DOHH2 (cell line): Measurements from ENCODE around the gene TIGD1.

ENCODE experiments used
- H3F3A ChIP-seq: fragments of 200-600 bp; sonication (generic), shearing (Covaris generic); 2 replicates; pipeline ENCODE4 v1.6.0; 2016; ENCODE audit warnings: antibody characterized with exemption, mild to moderate bottlenecking; ENCODE audit not compliant: control insufficient read depth, insufficient read depth
- H3K27ac ChIP-seq: fragments of 200-600 bp; sonication (generic); 2 replicates; pipeline ENCODE4 v1.5.1; 2014; ENCODE audit warnings: low read depth, mild to moderate bottlenecking, low read length, moderate library complexity
- H3K27me3 ChIP-seq: fragments of 200-600 bp; sonication (generic); 2 replicates; pipeline ENCODE4 v1.6.1; 2014; ENCODE audit warnings: mild to moderate bottlenecking, low read length, mixed read lengths; ENCODE audit not compliant: control insufficient read depth
- H3K36me3 ChIP-seq: fragments of 200-600 bp; sonication (generic); 2 replicates; pipeline ENCODE4 v1.6.1; 2014; ENCODE audit warnings: mild to moderate bottlenecking, low read length, moderate library complexity, mixed read lengths; ENCODE audit not compliant: control insufficient read depth
- H3K4me1 ChIP-seq: fragments of 200-600 bp; sonication (generic); 2 replicates; pipeline ENCODE4 v1.6.1; 2014; ENCODE audit warnings: mild to moderate bottlenecking, low read length, mixed read lengths; ENCODE audit not compliant: control insufficient read depth
- H3K4me2 ChIP-seq: fragments of 200-600 bp; sonication (generic); 2 replicates; pipeline ENCODE4 v1.6.0; 2014; ENCODE audit warnings: mild to moderate bottlenecking, low read length, moderate library complexity
- H3K4me3 ChIP-seq: fragments of 200-600 bp; sonication (generic); 2 replicates; pipeline ENCODE4 v1.5.1; 2014; ENCODE audit warnings: mild to moderate bottlenecking, low read length, mixed read lengths
- H3K79me2 ChIP-seq: fragments of 200-600 bp; sonication (generic); 2 replicates; pipeline ENCODE4 v1.6.1; 2014; ENCODE audit warnings: mild to moderate bottlenecking, low read length, mixed read lengths; ENCODE audit not compliant: control insufficient read depth
- H3K9me2 ChIP-seq: fragments of 200-600 bp; sonication (generic); replicated peaks from 2 replicates; pipeline ENCODE4 v1.6.1; 2014; ENCODE audit warnings: mild to moderate bottlenecking, low read length, mixed read lengths; ENCODE audit not compliant: control insufficient read depth
- H3K9me3 ChIP-seq: fragments of 200-600 bp; sonication (generic); 2 replicates; pipeline ENCODE4 v1.6.1; 2014; ENCODE audit warnings: antibody characterized with exemption, low read length, mixed read lengths; ENCODE audit not compliant: control insufficient read depth, insufficient read depth
- H4K20me1 ChIP-seq: fragments of 200-600 bp; sonication (generic); 2 replicates; pipeline ENCODE4 v1.6.0; 2014; ENCODE audit warnings: low read depth, mild to moderate bottlenecking, antibody characterized with exemption, low read length, moderate library complexity; ENCODE audit not compliant: control insufficient read depth, insufficient read depth
- CTCF ChIP-seq: fragments of 200-600 bp; sonication (generic); IDR thresholded peaks from one replicate; pipeline ENCODE4 v1.5.1; 2014; ENCODE audit warnings: antibody characterized with exemption, mild to moderate bottlenecking, low read depth, low read length; ENCODE audit not compliant: poor library complexity, severe bottlenecking
- EZH2phosphoT487 ChIP-seq: fragments of 200-600 bp; sonication (generic); IDR thresholded peaks from 2 replicates; pipeline ENCODE4 v1.6.1; 2017; ENCODE audit warnings: borderline replicate concordance, mild to moderate bottlenecking, antibody characterized with exemption, low read length, moderate library complexity, mixed read lengths

Gene TIGD1

GRCh38 chr2:232577841-232578240 lies 27.5 kb upstream of the TIGD1 start:
- no peak overlapping the region for H3K4me2 ChIP-seq

GRCh38 chr2:232576995-232577394 lies 26.6 kb upstream of the TIGD1 start:
- no peaks in the 10 kb centered on the region for H3K9me2 ChIP-seq
- TF ChIP-seq EZH2phosphoT487: no peak
- no peak for TF ChIP-seq CTCF
- no peaks in the 10 kb centered on the region for H3K79me2 ChIP-seq
- H3K27me3 ChIP-seq: no peaks in the 10 kb centered on the region
- H3F3A ChIP-seq: no peaks in the 10 kb centered on the region
- no peak overlapping the region for H3K27ac ChIP-seq
- H3K36me3 ChIP-seq: no peaks in the 10 kb centered on the region; the same call in 1 of the 2 replicates
- H3K9me3 ChIP-seq: no peaks in the 10 kb centered on the region
- H4K20me1 ChIP-seq: no peaks in the 10 kb centered on the region
- peaks cover 13% of the 10 kb centered on the region for H3K4me1 ChIP-seq
- H3K4me3 ChIP-seq: no peak overlapping the region
- H3K4me2 ChIP-seq: no peak overlapping the region

More at GRCh38 chr2:232577841-232578240, 27.5 kb upstream of the TIGD1 start:
- Histone ChIP-seq H3K27me3 (no peaks in the 10 kb centered on the region), H3K4me1 (peaks cover 14% of the 10 kb centered on the region), H3K27ac (no peak overlapping the region), H3F3A (no peaks in the 10 kb centered on the region), H3K79me2 (no peaks in the 10 kb centered on the region), H4K20me1 (no peaks in the 10 kb centered on the region), H3K9me3 (no peaks in the 10 kb centered on the region), H3K9me2 (no peaks in the 10 kb centered on the region), H3K36me3 (no peaks in the 10 kb centered on the region; the same call in 1 of the 2 replicates), H3K4me3 (no peak overlapping the region)
- TF ChIP-seq EZH2phosphoT487 (no peak), CTCF (no peak)

GRCh38 chr2:232575404-232575746 lies 25.0 kb upstream of the TIGD1 start:
- TF ChIP-seq CTCF (no peak), EZH2phosphoT487 (no peak)
- H3F3A ChIP-seq: no peaks in the 10 kb centered on the region
- no peaks in the 10 kb centered on the region for H3K9me2 ChIP-seq
- no peak overlapping the region for H3K4me2 ChIP-seq
- H3K4me1 ChIP-seq: peaks cover 4% of the 10 kb centered on the region; the same call in 1 of the 2 replicates
- no peaks in the 10 kb centered on the region for H3K27me3 ChIP-seq
- H3K36me3 ChIP-seq: peaks cover 3% of the 10 kb centered on the region
- H4K20me1 ChIP-seq: no peaks in the 10 kb centered on the region
- H3K27ac ChIP-seq: no peak overlapping the region
- H3K4me3 ChIP-seq: no peak overlapping the region
- H3K9me3 ChIP-seq: no peaks in the 10 kb centered on the region
- no peaks in the 10 kb centered on the region for H3K79me2 ChIP-seq
